Measurements from ENCODE around the gene LAMB2. TPM values are rescaled to one million over a fixed set of nuclear protein-coding genes. Genes with fewer than 3 reads are reported as not detected.

LAMB2 gene
- total RNA-seq, 4 donors from 2014 or later: 609 to 1,229 (median 740) TPM

DNA sequence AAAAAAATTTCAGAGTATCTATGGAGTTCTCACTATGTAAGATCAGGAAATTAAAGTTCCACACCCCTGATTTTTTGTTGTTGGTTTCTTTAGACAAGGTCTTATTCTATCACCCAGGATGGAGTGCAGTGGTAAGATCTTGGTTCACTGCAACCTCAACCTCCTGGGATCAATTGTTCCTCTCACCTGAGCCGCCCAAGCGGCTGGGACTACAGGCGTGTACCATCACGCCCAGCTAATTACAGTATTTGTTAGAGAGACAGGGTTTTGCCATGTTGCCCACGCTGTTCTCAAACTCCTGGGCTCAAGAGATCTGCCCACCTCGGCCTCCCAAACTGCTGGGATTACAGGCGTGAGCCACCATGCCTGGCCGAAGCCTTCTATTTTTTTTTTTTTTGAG, 51.4 kb downstream of the LAMB2 start:
- no peak overlapping the region for H3K4me3 ChIP-seq
- DNase-seq (ENCODE audit: extremely low spot score): no peak
- H3K9me3 ChIP-seq: no peaks in the 10 kb centered on the region
- intact Hi-C loops (cut with DNase I): no loop called here
- H3K36me3 ChIP-seq: peaks cover 4 to 29% (median 23%) of the 10 kb centered on the region in 4 donors
- no peak for TF ChIP-seq POLR2AphosphoS5 (IDR thresholded peaks at IDR 0.05)
- no peak for TF ChIP-seq POLR2A (IDR thresholded peaks at IDR 0.05; ENCODE audit: low read depth)
- no peak for TF ChIP-seq EP300 (IDR thresholded peaks at IDR 0.05)
- TF ChIP-seq, protein P1, sequence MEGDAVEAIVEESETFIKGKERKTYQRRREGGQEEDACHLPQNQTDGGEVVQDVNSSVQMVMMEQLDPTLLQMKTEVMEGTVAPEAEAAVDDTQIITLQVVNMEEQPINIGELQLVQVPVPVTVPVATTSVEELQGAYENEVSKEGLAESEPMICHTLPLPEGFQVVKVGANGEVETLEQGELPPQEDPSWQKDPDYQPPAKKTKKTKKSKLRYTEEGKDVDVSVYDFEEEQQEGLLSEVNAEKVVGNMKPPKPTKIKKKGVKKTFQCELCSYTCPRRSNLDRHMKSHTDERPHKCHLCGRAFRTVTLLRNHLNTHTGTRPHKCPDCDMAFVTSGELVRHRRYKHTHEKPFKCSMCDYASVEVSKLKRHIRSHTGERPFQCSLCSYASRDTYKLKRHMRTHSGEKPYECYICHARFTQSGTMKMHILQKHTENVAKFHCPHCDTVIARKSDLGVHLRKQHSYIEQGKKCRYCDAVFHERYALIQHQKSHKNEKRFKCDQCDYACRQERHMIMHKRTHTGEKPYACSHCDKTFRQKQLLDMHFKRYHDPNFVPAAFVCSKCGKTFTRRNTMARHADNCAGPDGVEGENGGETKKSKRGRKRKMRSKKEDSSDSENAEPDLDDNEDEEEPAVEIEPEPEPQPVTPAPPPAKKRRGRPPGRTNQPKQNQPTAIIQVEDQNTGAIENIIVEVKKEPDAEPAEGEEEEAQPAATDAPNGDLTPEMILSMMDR (IDR thresholded peaks at IDR 0.05): no peak
- H3K4me1 ChIP-seq: peaks cover 0 to 20% (median 17%) of the 10 kb centered on the region in 4 donors
- H3K27ac ChIP-seq (replicated peaks in 1 of 4): no peak overlapping the region
- 94% methylated on average over 8 of the region's 8 CpGs for WGBS
- no peaks in the 10 kb centered on the region for H3K27me3 ChIP-seq

DNA sequence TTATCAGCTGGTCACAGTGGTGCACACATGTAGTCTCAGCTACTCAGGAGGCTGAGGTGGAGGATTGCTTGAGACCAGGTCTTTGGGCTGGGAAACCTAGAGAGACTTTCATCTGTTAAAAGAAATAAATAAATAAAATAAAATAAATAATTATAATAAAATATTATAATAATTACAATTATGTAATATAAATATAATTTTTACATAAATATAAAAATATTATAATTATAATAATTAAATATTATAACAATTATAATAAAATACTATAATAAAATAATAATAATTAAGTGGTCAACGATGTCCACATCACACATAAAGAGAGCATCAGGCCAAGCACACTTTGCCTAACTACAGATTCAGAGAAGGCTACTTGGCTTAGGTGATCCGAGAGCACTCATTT, 53.6 kb downstream of the LAMB2 start:
- intact Hi-C loops (cut with DNase I): no loop called here
- TF ChIP-seq POLR2AphosphoS5 (IDR thresholded peaks at IDR 0.05) (no peak), EP300 (IDR thresholded peaks at IDR 0.05) (no peak), POLR2A (IDR thresholded peaks at IDR 0.05; ENCODE audit: low read depth) (no peak)
- TF ChIP-seq, protein P1 (IDR thresholded peaks at IDR 0.05): no peak

GRCh38 chr3:49076646-49077045, 56.2 kb downstream of the LAMB2 start:
- peaks cover 0 to 16% (median 16%) of the 10 kb centered on the region in 4 donors for H3K4me1 ChIP-seq
- H3K36me3 ChIP-seq: peaks cover 50 to 74% (median 65%) of the 10 kb centered on the region in 4 donors
- intact Hi-C loops (cut with DNase I): no loop called here
- TF ChIP-seq, protein P1 (IDR thresholded peaks at IDR 0.05): no peak
- no peak for TF ChIP-seq EP300 (IDR thresholded peaks at IDR 0.05)
- TF ChIP-seq POLR2AphosphoS5 (IDR thresholded peaks at IDR 0.05): no peak
- no peak for TF ChIP-seq POLR2A (IDR thresholded peaks at IDR 0.05; ENCODE audit: low read depth)
- WGBS: 80% methylated on average over 4 of the region's 4 CpGs
- no peaks in the 10 kb centered on the region for H3K27me3 ChIP-seq
- no peak overlapping the region for H3K4me3 ChIP-seq
- H3K9me3 ChIP-seq: no peaks in the 10 kb centered on the region
- no peak for DNase-seq (ENCODE audit: extremely low spot score)
- H3K27ac ChIP-seq (replicated peaks in 1 of 4): no peak overlapping the region

More for the DNA sequence above, 53.6 kb downstream of the LAMB2 start:
- H3K27me3 ChIP-seq: no peaks in the 10 kb centered on the region
- no peak overlapping the region for H3K27ac ChIP-seq (replicated peaks in 1 of 4)
- peaks cover 0 to 19% (median 16%) of the 10 kb centered on the region in 4 donors for H3K4me1 ChIP-seq
- no peak for DNase-seq (ENCODE audit: extremely low spot score)
- peaks cover 25 to 47% (median 42%) of the 10 kb centered on the region in 4 donors for H3K36me3 ChIP-seq
- WGBS: 85% methylated on average over 2 of the region's 2 CpGs
- no peak overlapping the region for H3K4me3 ChIP-seq
- no peaks in the 10 kb centered on the region for H3K9me3 ChIP-seq

DNA sequence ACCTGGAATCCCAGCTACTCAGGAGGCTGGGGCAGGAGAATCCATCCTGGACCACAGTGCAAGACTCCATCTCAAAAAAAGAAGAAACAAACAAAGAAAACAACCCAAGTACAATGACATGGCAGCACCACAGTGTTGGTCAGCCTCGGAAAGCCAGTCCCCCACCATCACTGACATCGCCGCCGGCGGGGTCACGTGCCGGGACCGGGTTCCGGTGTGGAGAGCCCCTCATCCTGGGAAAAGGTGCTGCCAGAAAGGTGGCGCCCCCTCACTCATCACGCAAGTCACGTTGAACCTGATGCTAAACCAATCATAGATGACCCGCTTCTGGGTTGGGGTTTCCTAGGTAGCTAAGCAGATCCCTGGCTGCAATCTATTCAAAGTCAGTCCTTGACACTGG, 56.7 kb downstream of the LAMB2 start:
- no peaks in the 10 kb centered on the region for H3K9me3 ChIP-seq
- no peak overlapping the region for H3K27ac ChIP-seq (replicated peaks in 1 of 4)
- peaks cover 0 to 16% (median 14%) of the 10 kb centered on the region in 4 donors for H3K4me1 ChIP-seq
- DNase-seq (ENCODE audit: extremely low spot score): no peak
- intact Hi-C loops (cut with DNase I): no loop called here
- H3K4me3 ChIP-seq: no peak overlapping the region
- H3K27me3 ChIP-seq: no peaks in the 10 kb centered on the region
- TF ChIP-seq POLR2AphosphoS5 (IDR thresholded peaks at IDR 0.05): no peak
- TF ChIP-seq, protein P1 (IDR thresholded peaks at IDR 0.05): no peak
- TF ChIP-seq POLR2A (IDR thresholded peaks at IDR 0.05; ENCODE audit: low read depth): no peak
- TF ChIP-seq EP300 (IDR thresholded peaks at IDR 0.05): no peak
- H3K36me3 ChIP-seq: peaks cover 55 to 79% (median 70%) of the 10 kb centered on the region in 4 donors
- 94% methylated on average over 12 of the region's 13 CpGs for WGBS

Small RNAs within 50 kb of the gene (small RNA-seq; reads per million reads assigned to genes)
- 0 reads per million in 3 donors for gene RN7SL182P

Other genes with a start within 250 kb of the LAMB2 start
- 10 to 100 TPM; 13.3 to 34.6 (median 21.8) TPM for gene SLC25A20, start 234.2 kb downstream of the LAMB2 start, total RNA-seq
- gene ARIH2, start 214.2 kb downstream of the LAMB2 start, total RNA-seq: 100 to 1,000 TPM in 1 of 4 donors, 10 to 100 TPM in 3; 78.9 to 109 (median 97.5) TPM
- gene P4HTM, start 142.8 kb downstream of the LAMB2 start, total RNA-seq: 10 to 100 TPM; 25.3 to 46.4 (median 35.2) TPM
- 100 to 1,000 TPM in 1 of 4 donors, 10 to 100 TPM in 3; 77.2 to 101 (median 89.0) TPM for gene WDR6, start 125.7 kb downstream of the LAMB2 start, total RNA-seq
- 10 to 100 TPM; 12.4 to 31.5 (median 20.1) TPM for gene DALRD3, start 114.5 kb downstream of the LAMB2 start, total RNA-seq
- 100 to 1,000 TPM in 3 of 4 donors, 10 to 100 TPM in 1; 90.9 to 142 (median 116) TPM for gene NDUFAF3, start 110.9 kb downstream of the LAMB2 start, total RNA-seq
- gene IMPDH2, start 103.7 kb downstream of the LAMB2 start, total RNA-seq: 100 to 1,000 TPM in 3 of 4 donors, 10 to 100 TPM in 1; 71.0 to 174 (median 123) TPM
- 100 to 1,000 TPM in 1 of 4 donors, 10 to 100 TPM in 3; 81.8 to 228 (median 91.2) TPM for gene QRICH1, start 39.0 kb downstream of the LAMB2 start, total RNA-seq
- gene QARS1, start 28.3 kb downstream of the LAMB2 start, total RNA-seq: 100 to 1,000 TPM; 151 to 229 (median 197) TPM
- gene USP19, start 12.2 kb downstream of the LAMB2 start, total RNA-seq: 10 to 100 TPM; 57.5 to 64.4 (median 59.9) TPM
- gene CCDC71, start 33.3 kb upstream of the LAMB2 start, total RNA-seq: 10 to 100 TPM; 19.9 to 25.6 (median 23.7) TPM
- 100 to 1,000 TPM in 1 of 4 donors, 10 to 100 TPM in 3; 78.6 to 190 (median 91.2) TPM for gene KLHDC8B, start 38.5 kb upstream of the LAMB2 start, total RNA-seq
- gene C3orf62, start 144.2 kb upstream of the LAMB2 start, total RNA-seq: 1 to 10 TPM; 3.1 to 8.7 (median 5.8) TPM
- 10 to 100 TPM; 17.9 to 35.7 (median 24.3) TPM for gene USP4, start 207.0 kb upstream of the LAMB2 start, total RNA-seq
- gene GPX1, start 225.3 kb upstream of the LAMB2 start, total RNA-seq: 100 to 1,000 TPM; 154 to 295 (median 226) TPM

All from esophagus muscularis mucosa (tissue), 4 donors.